H9 (cell line): ENCODE results near the gene MBD5. TPM values are rescaled to one million over a fixed set of nuclear protein-coding genes. Genes with fewer than 3 reads are reported as not detected.
A peak's percentile ranks its signal among the peaks of the same experiment; 100 is the strongest.

Experiments
- DNase-seq: peaks from one replicate; pipeline ENCODE4 v3.0.0-alpha.2; 2017
- H2AFZ ChIP-seq: one replicate; pipeline ENCODE4 v1.6.1; 2013; ENCODE audit warnings: mild to moderate bottlenecking, low read length, control low read depth, moderate library complexity
- H2AK5ac ChIP-seq: 2 replicates; pipeline ENCODE4 v1.6.1; 2013; ENCODE audit warnings: low read length, control low read depth, mixed read lengths; ENCODE audit not compliant: insufficient read length
- H2BK120ac ChIP-seq: one replicate; pipeline ENCODE4 v1.6.1; 2013; ENCODE audit warnings: low read depth, mild to moderate bottlenecking, low read length, control low read depth, inconsistent platforms; ENCODE audit not compliant: poor library complexity, severe bottlenecking
- H2BK12ac ChIP-seq: 2 replicates; pipeline ENCODE4 v1.6.1; 2013; ENCODE audit warnings: low read length, control low read depth, mixed read lengths, low read depth; ENCODE audit not compliant: insufficient read length
- H2BK15ac ChIP-seq: 2 replicates; pipeline ENCODE4 v1.6.1; 2013; ENCODE audit warnings: low read depth, low read length, control low read depth
- H2BK20ac ChIP-seq: one replicate; pipeline ENCODE4 v1.6.1; 2013; ENCODE audit warnings: low read depth, mild to moderate bottlenecking, low read length, control low read depth, inconsistent platforms; ENCODE audit not compliant: poor library complexity, severe bottlenecking
- H2BK5ac ChIP-seq: 2 replicates; pipeline ENCODE4 v1.6.1; 2013; ENCODE audit warnings: low read length, control low read depth, mixed read lengths; ENCODE audit not compliant: insufficient read length
- H3K14ac ChIP-seq: 2 replicates; pipeline ENCODE4 v1.6.1; 2013; ENCODE audit warnings: low read length, control low read depth; ENCODE audit not compliant: insufficient read depth
- H3K18ac ChIP-seq: 2 replicates; pipeline ENCODE4 v1.6.1; 2013; ENCODE audit warnings: low read depth, mild to moderate bottlenecking, mixed read lengths, low read length, control low read depth; ENCODE audit not compliant: insufficient read length
- H3K23ac ChIP-seq: 2 replicates; pipeline ENCODE4 v1.6.1; 2013; ENCODE audit warnings: low read length, control low read depth, mixed read lengths, low read depth; ENCODE audit not compliant: insufficient read length
- H3K23me2 ChIP-seq: 2 replicates; pipeline ENCODE4 v1.6.1; 2013; ENCODE audit warnings: low read depth, mild to moderate bottlenecking, mixed read lengths, low read length, control low read depth; ENCODE audit not compliant: insufficient read length, poor library complexity, severe bottlenecking
- H3K27ac ChIP-seq: 2 replicates; pipeline ENCODE4 v1.5.1; 2013; ENCODE audit warnings: low read length, control low read depth, mixed read lengths, low read depth; ENCODE audit not compliant: insufficient read length
- H3K27me3 ChIP-seq: 2 replicates; pipeline ENCODE4 v1.6.1; 2013; ENCODE audit warnings: low read length, control low read depth, inconsistent platforms; ENCODE audit not compliant: insufficient read depth
- H3K4ac ChIP-seq: 2 replicates; pipeline ENCODE4 v1.6.1; 2013; ENCODE audit warnings: low read depth, mild to moderate bottlenecking, control low read depth, inconsistent platforms, low read length, moderate library complexity
- H3K4me1 ChIP-seq: 2 replicates; pipeline ENCODE4 v1.6.1; 2013; ENCODE audit warnings: low read length, control low read depth, inconsistent platforms; ENCODE audit not compliant: insufficient read depth
- H3K4me2 ChIP-seq: 2 replicates; pipeline ENCODE4 v1.6.1; 2013; ENCODE audit warnings: low read length, control low read depth, mixed read lengths; ENCODE audit not compliant: insufficient read length, insufficient read depth
- H3K56ac ChIP-seq: 2 replicates; pipeline ENCODE4 v1.6.1; 2013; ENCODE audit warnings: low read depth, mild to moderate bottlenecking, mixed read lengths, low read length, control low read depth; ENCODE audit not compliant: insufficient read length
- H3K79me1 ChIP-seq: 2 replicates; pipeline ENCODE4 v1.6.1; 2013; ENCODE audit warnings: low read depth, mild to moderate bottlenecking, moderate library complexity, low read length, control low read depth, inconsistent platforms; ENCODE audit not compliant: insufficient read depth, poor library complexity, severe bottlenecking
- H3K79me2 ChIP-seq: 2 replicates; pipeline ENCODE4 v1.6.1; 2013; ENCODE audit warnings: low read length, control low read depth, inconsistent platforms; ENCODE audit not compliant: insufficient read depth
- H3K9ac ChIP-seq: 2 replicates; pipeline ENCODE4 v1.6.1; 2013; ENCODE audit warnings: low read length, control low read depth, mixed read lengths; ENCODE audit not compliant: insufficient read length; ENCODE audit errors: extremely low read depth
- H3K9me3 ChIP-seq: one replicate; pipeline ENCODE4 v1.6.1; 2013; ENCODE audit warnings: low read depth, low read length, inconsistent platforms; ENCODE audit not compliant: control insufficient read depth
- H3T11ph ChIP-seq: one replicate; pipeline ENCODE4 v1.6.1; 2013; ENCODE audit warnings: mild to moderate bottlenecking, low read length, control low read depth, inconsistent platforms
- H4K20me1 ChIP-seq: one replicate; pipeline ENCODE4 v1.6.1; 2013; ENCODE audit not compliant: control insufficient read depth, insufficient read length, insufficient read depth
- H4K5ac ChIP-seq: 2 replicates; pipeline ENCODE4 v1.6.1; 2013; ENCODE audit warnings: low read depth, mild to moderate bottlenecking, mixed read lengths, low read length, control low read depth; ENCODE audit not compliant: insufficient read length
- H4K8ac ChIP-seq: replicated peaks from 2 replicates; pipeline ENCODE4 v1.6.1; 2013; ENCODE audit warnings: low read length, control low read depth, mixed read lengths, low read depth; ENCODE audit not compliant: insufficient read length
- H4K91ac ChIP-seq: 2 replicates; pipeline ENCODE4 v1.6.1; 2013; ENCODE audit warnings: low read depth, mild to moderate bottlenecking, moderate library complexity, mixed read lengths, low read length, control low read depth; ENCODE audit not compliant: insufficient read length
- H3K27ac Mint-ChIP-seq, 3 experiments: 2 replicates in 2 of 3; 3 replicates in 1 of 3; pipeline ENCODE4 v1.8.0; 2020 to 2021; ENCODE audit warnings: mixed read lengths in 3 of 3, mild to moderate bottlenecking in 1 of 3, moderate library complexity in 1 of 3
- H3K27me3 Mint-ChIP-seq: 2 replicates; pipeline ENCODE4 v1.8.0; 2021; ENCODE audit warnings: low read depth, mild to moderate bottlenecking, moderate library complexity, mixed read lengths
- H3K36me3 Mint-ChIP-seq, 3 experiments: 2 replicates in 2 of 3; 3 replicates in 1 of 3; pipeline ENCODE4 v1.8.0; 2020 to 2021; ENCODE audit warnings: low read depth in 3 of 3, mixed read lengths in 3 of 3; ENCODE audit not compliant: insufficient read depth in 1 of 3
- H3K4me1 Mint-ChIP-seq, 2 experiments: 2 replicates each; pipeline ENCODE4 v1.8.0; 2020; ENCODE audit warnings: mixed read lengths in 2 of 2
- H3K4me3 Mint-ChIP-seq, 2 experiments: 2 replicates in 1 of 2; 3 replicates in 1 of 2; pipeline ENCODE4 v1.8.0; 2020 to 2021; ENCODE audit warnings: mild to moderate bottlenecking in 2 of 2, mixed read lengths in 2 of 2, moderate library complexity in 1 of 2
- H3K9me3 Mint-ChIP-seq, 2 experiments: 2 replicates in 1 of 2; 3 replicates in 1 of 2; pipeline ENCODE4 v1.8.0; 2020; ENCODE audit warnings: mild to moderate bottlenecking in 2 of 2, mixed read lengths in 2 of 2, moderate library complexity in 1 of 2
- WGBS: extraction: QIAGEN DNeasy Blood & Tissue Kit; methylation state at CpG from one replicate; pipeline ENCODE4 v1.1.7; 2013; ENCODE audit warnings: missing lambda C conversion rate, low lambda C conversion rate, mixed read lengths; ENCODE audit not compliant: insufficient read length; ENCODE audit errors: extremely low coverage; 5-methylcytosine and 5-hydroxymethylcytosine counted together
- total RNA-seq: library from RNA; stranded (reverse); gene quantifications from 2 replicates; pipeline ENCODE4 v1.2.1, GENCODE V29; 2021
- TF ChIP-seq, protein P1 (sequence below): fragments of 200-600 bp; sonication (generic); conservative IDR thresholded peaks from 3 replicates; pipeline ENCODE4 v1.8.0; 2021; ENCODE audit warnings: antibody characterized with exemption, mild to moderate bottlenecking

MBD5 gene
- total RNA-seq, 1 experiment from 2014 or later = 23.1 TPM

DNA sequence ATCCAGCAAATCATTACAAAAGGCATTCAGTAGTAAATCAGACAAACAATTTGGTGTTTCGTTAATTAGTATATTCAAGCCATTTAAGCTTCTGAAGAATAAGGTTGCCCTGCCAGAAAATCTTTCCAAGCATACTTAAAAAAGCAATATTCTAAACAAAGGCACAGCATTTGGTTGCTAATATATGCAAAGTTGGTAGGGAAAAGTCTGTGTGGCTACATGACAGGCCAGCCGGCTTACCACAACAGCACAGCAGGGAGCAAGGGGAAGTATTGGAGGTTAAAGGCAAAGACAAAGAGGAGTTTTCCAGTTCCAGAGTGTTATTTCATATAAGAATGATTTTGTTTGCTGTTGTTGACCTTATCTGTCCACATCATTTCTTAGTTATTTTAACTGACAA lies 282.3 kb downstream of the MBD5 start:
- Mint-ChIP-seq H3K27me3 (no peaks in the 10 kb centered on the region), H3K9me3 (peaks cover 2% of the 10 kb centered on the region in 2 experiments; a peak in 3 of 5 replicates), H3K4me1 (peaks cover 51 to 53% of the 10 kb centered on the region in 2 experiments), H3K36me3 (peaks cover 2 to 9% (median 2%) of the 10 kb centered on the region in 3 experiments; a peak in 4 of 7 replicates), H3K4me3 (peak overlapping the region; percentile 7 to 66; a peak in 2 of 5 replicates), H3K27ac (peak overlapping the region in 2 of 3 experiments; percentile 25 to 92; a peak in 4 of 7 replicates)
- no peaks in the 10 kb centered on the region for H3K79me2 ChIP-seq
- H3K4me2 ChIP-seq = no peak overlapping the region
- H2BK15ac ChIP-seq = no peak overlapping the region
- TF ChIP-seq, protein P1, sequence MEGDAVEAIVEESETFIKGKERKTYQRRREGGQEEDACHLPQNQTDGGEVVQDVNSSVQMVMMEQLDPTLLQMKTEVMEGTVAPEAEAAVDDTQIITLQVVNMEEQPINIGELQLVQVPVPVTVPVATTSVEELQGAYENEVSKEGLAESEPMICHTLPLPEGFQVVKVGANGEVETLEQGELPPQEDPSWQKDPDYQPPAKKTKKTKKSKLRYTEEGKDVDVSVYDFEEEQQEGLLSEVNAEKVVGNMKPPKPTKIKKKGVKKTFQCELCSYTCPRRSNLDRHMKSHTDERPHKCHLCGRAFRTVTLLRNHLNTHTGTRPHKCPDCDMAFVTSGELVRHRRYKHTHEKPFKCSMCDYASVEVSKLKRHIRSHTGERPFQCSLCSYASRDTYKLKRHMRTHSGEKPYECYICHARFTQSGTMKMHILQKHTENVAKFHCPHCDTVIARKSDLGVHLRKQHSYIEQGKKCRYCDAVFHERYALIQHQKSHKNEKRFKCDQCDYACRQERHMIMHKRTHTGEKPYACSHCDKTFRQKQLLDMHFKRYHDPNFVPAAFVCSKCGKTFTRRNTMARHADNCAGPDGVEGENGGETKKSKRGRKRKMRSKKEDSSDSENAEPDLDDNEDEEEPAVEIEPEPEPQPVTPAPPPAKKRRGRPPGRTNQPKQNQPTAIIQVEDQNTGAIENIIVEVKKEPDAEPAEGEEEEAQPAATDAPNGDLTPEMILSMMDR = no peak
- H3K18ac ChIP-seq = no peak overlapping the region
- no peak overlapping the region for H3K56ac ChIP-seq
- no peaks in the 10 kb centered on the region for H4K20me1 ChIP-seq
- no peak overlapping the region for H2BK12ac ChIP-seq
- no peak overlapping the region for H2BK20ac ChIP-seq
- no peak overlapping the region for H4K8ac ChIP-seq
- no CpG with 5 or more reads among the region's 2 CpGs for WGBS
- no peaks in the 10 kb centered on the region for H3K9me3 ChIP-seq
- H3K27ac ChIP-seq = no peak overlapping the region
- H3K9ac ChIP-seq = no peak overlapping the region
- H2BK120ac ChIP-seq = no peak overlapping the region
- peaks cover 4% of the 10 kb centered on the region; the same call in 1 of the 2 replicates for H3K4me1 ChIP-seq
- no peak overlapping the region for H3K4ac ChIP-seq
- no peak overlapping the region for H4K91ac ChIP-seq
- H4K5ac ChIP-seq = no peak overlapping the region
- no peak overlapping the region for H2BK5ac ChIP-seq
- no peak overlapping the region for H3K23ac ChIP-seq
- peak; percentile 55 for DNase-seq
- H3K14ac ChIP-seq = no peak overlapping the region
- no peak overlapping the region for H2AK5ac ChIP-seq
- H3K79me1 ChIP-seq = no peaks in the 10 kb centered on the region
- no peaks in the 10 kb centered on the region for H3K27me3 ChIP-seq
- H2AFZ ChIP-seq = no peak overlapping the region
- H3K23me2 ChIP-seq = no peaks in the 10 kb centered on the region
- H3T11ph ChIP-seq = no peak overlapping the region
